GM23338 (cell line): ENCODE data around the gene PER1. TPM values are rescaled to one million over a fixed set of nuclear protein-coding genes. Genes with fewer than 3 reads are reported as not detected.

Experiments
- ATAC-seq: fragments of 200-7000 bp; cut with Tn5 transposase; 3 replicates; pipeline ENCODE4 v1.9.1; 2020
- DNase-seq: peaks from one replicate; pipeline ENCODE4 v3.0.0-alpha.2; 2015; ENCODE audit warnings: low spot score
- H2AFZ ChIP-seq: fragments of 200-600 bp; sonication (generic); 2 replicates; pipeline ENCODE4 v1.8.0; 2016; ENCODE audit warnings: antibody characterized with exemption, mild to moderate bottlenecking, moderate library complexity
- H3F3A ChIP-seq: fragments of 200-600 bp; sonication (generic); replicated peaks from 2 replicates; pipeline ENCODE4 v1.8.0; 2017; ENCODE audit warnings: antibody characterized with exemption, mixed run types, low read depth
- H3K27ac ChIP-seq: fragments of 200-600 bp; sonication (generic); 2 replicates; pipeline ENCODE4 v1.6.1; 2016; ENCODE audit warnings: low read depth
- H3K27me3 ChIP-seq: fragments of 200-600 bp; sonication (generic); 2 replicates; pipeline ENCODE4 v1.8.0; 2016; ENCODE audit warnings: mild to moderate bottlenecking, mixed run types, moderate library complexity; ENCODE audit not compliant: insufficient read depth
- H3K36me3 ChIP-seq: fragments of 200-600 bp; sonication (generic); 2 replicates; pipeline ENCODE4 v1.8.0; 2016; ENCODE audit warnings: mild to moderate bottlenecking; ENCODE audit not compliant: insufficient read depth
- H3K4me1 ChIP-seq: fragments of 200-600 bp; sonication (generic); 2 replicates; pipeline ENCODE4 v1.8.0; 2016; ENCODE audit warnings: mild to moderate bottlenecking, moderate library complexity; ENCODE audit not compliant: insufficient read depth
- H3K4me2 ChIP-seq: fragments of 200-600 bp; sonication (generic); 2 replicates; pipeline ENCODE4 v1.7.1; 2017; ENCODE audit warnings: mixed run types
- H3K4me3 ChIP-seq: fragments of 200-600 bp; sonication (generic); 2 replicates; pipeline ENCODE4 v1.6.1; 2016; ENCODE audit warnings: mixed run types
- H3K79me2 ChIP-seq: fragments of 200-600 bp; sonication (generic); replicated peaks from 2 replicates; pipeline ENCODE4 v1.8.0; 2017; ENCODE audit warnings: mild to moderate bottlenecking; ENCODE audit not compliant: insufficient read depth
- H3K9me2 ChIP-seq: fragments of 200-600 bp; sonication (generic); 2 replicates; pipeline ENCODE4 v1.8.0; 2017; ENCODE audit not compliant: insufficient read depth
- H4K20me1 ChIP-seq: fragments of 200-600 bp; sonication (generic); replicated peaks from 2 replicates; pipeline ENCODE4 v1.8.0; 2017; ENCODE audit warnings: mild to moderate bottlenecking; ENCODE audit not compliant: insufficient read depth
- H3K27ac Mint-ChIP-seq: 2 replicates; pipeline ENCODE4 v1.8.0; 2020; ENCODE audit warnings: inconsistent platforms, mild to moderate bottlenecking, moderate library complexity, mixed read lengths
- H3K27me3 Mint-ChIP-seq: 3 replicates; pipeline ENCODE4 v1.8.0; 2022; ENCODE audit warnings: low read depth, mild to moderate bottlenecking, moderate library complexity, mixed read lengths, inconsistent platforms; ENCODE audit not compliant: insufficient read depth, poor library complexity
- H3K36me3 Mint-ChIP-seq: 3 replicates; pipeline ENCODE4 v1.8.0; 2021; ENCODE audit warnings: low read depth, mild to moderate bottlenecking, inconsistent platforms, moderate library complexity, mixed read lengths
- H3K4me1 Mint-ChIP-seq: 3 replicates; pipeline ENCODE4 v1.8.0; 2020; ENCODE audit warnings: mild to moderate bottlenecking, inconsistent platforms, mixed read lengths
- H3K4me3 Mint-ChIP-seq: 3 replicates; pipeline ENCODE4 v1.8.0; 2021; ENCODE audit warnings: moderate library complexity, mild to moderate bottlenecking, inconsistent platforms, mixed read lengths
- H3K9me3 Mint-ChIP-seq: 3 replicates; pipeline ENCODE4 v1.8.0; 2020; ENCODE audit warnings: moderate library complexity, mild to moderate bottlenecking, inconsistent platforms, mixed read lengths
- CTCF ChIP-seq, 2 experiments: fragments of 200-600 bp in 1 of 2; sonication (generic) in 1 of 2; conservative IDR thresholded peaks; 2 replicates each; pipeline versions ENCODE4 v1.5.1 to v1.6.1; 2016 to 2017; ENCODE audit warnings: antibody characterized with exemption in 2 of 2, low read depth in 2 of 2, mild to moderate bottlenecking in 2 of 2, moderate library complexity in 1 of 2
- EZH2 ChIP-seq: fragments of 200-600 bp; sonication (generic); IDR thresholded peaks from one replicate; pipeline ENCODE4 v1.8.0; 2017; ENCODE audit warnings: antibody characterized with exemption, mild to moderate bottlenecking, low read depth; ENCODE audit not compliant: unreplicated experiment
- EZH2phosphoT487 ChIP-seq: fragments of 200-600 bp; sonication (generic); IDR thresholded peaks from one replicate; pipeline ENCODE4 v1.8.1; 2018; ENCODE audit warnings: antibody characterized with exemption; ENCODE audit not compliant: unreplicated experiment
- POLR2AphosphoS5 ChIP-seq: IDR thresholded peaks from 2 replicates; pipeline ENCODE4 v1.6.1; 2016; ENCODE audit warnings: antibody characterized with exemption, low read depth
- REST ChIP-seq: IDR thresholded peaks from one replicate; pipeline ENCODE4 v1.6.1; 2018; ENCODE audit warnings: antibody characterized with exemption; ENCODE audit not compliant: unreplicated experiment
- ZNF331 ChIP-seq: fragments of 250-450 bp; sonication (Bioruptor Pico); IDR thresholded peaks from 2 replicates; pipeline ENCODE4 v1.5.0; 2020; ENCODE audit warnings: low read depth, mild to moderate bottlenecking, moderate library complexity
- polyA plus RNA-seq: library from polyadenylated mRNA; unstranded; fragments of >200 nt; fragmentation: Nextera tagmentation; extraction: Ambion mirVana; gene quantifications from 2 replicates; pipeline ENCODE4 v1.2.1, GENCODE V29; 2016
- total RNA-seq: library from RNA; depleted of rRNA; stranded (reverse); fragments of >200 nt; shearing (Covaris generic); gene quantifications from 2 replicates; pipeline ENCODE4 v1.2.3, GENCODE V29; 2014

PER1 gene
- total and polyA plus RNA-seq, 2 experiments from 2014 or later, result 12.2 to 36.1 TPM

DNA sequence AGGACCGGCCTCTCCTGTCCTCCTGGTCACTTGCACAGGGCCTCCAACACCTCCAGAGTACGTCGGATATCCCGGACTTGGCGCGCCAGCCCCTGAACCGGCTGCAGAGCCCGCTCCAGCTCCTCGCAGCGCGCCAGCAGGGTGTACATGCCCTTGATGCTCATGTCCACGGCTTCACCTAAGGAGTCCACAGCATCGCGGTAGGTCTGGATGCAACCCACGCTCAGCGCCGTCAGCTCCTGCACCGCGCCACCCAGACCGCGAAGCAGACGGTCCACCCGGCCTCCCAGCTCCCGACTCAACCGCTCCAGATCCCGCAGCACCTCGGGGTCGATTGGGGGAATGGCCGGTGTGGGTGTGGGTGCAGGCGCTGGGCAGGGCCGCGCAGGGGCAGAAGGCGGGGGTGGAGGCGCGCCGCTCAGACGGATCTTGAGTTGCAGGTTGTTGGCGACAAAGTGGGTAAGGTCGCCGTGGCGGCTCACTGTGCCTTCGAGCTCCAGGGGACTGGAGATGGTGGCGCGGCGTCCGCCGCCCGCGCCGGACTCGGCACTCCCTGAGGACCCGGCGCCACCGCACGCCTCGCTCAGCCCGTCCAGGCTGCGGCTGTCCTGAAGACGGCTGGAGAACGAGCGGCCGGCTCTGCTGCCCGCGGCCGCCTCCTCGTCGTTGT, 37.0 kb upstream of the PER1 start (continued):
- TF ChIP-seq EZH2, result no peak

DNA sequence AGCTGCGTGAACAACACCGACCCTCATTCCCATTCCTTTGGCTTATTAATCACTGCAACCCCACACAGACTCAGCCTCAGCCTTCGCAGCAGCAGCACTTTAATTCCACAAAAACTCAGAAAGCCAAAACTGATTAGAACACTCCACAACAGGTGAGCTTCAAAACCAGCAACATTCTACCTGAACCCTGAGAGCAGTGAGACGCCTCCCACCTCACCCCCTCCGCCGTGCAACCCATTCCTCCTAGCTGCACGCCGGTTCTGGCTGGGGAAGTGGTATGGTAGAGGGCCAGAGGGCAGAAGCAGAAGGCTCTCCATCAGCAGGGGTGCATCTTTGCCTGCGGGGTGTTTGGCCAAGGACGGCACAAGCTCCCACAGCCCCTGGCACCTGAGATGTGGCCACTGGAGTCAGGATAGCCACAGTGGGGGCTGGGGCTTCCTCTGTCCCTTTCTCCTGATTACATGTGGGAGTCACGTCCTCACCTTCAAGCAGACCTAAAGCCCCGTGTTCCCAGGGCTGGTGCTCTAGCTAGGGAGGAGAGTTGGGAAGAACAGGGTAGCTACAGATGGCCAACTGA, 36.1 kb upstream of the PER1 start:
- H4K20me1 ChIP-seq, result no peaks in the 10 kb centered on the region
- TF ChIP-seq REST (no peak), ZNF331 (no peak), POLR2AphosphoS5 (no peak), EZH2phosphoT487 (no peak), CTCF (conservative IDR thresholded peaks at IDR 0.05; ENCODE audit: low read depth in 2 of 2) (no peak)
- H3K27me3 ChIP-seq, result peaks cover 13% of the 10 kb centered on the region
- DNase-seq, result no peak
- no peaks in the 10 kb centered on the region for H3K36me3 ChIP-seq
- no peaks in the 10 kb centered on the region for H3K79me2 ChIP-seq
- H3K4me3 ChIP-seq, result peak overlapping the region; percentile 100
- H3K9me3 Mint-ChIP-seq, result no peaks in the 10 kb centered on the region; the same call in 2 of the 3 replicates
- H3K4me2 ChIP-seq, result peak overlapping the region; percentile 35
- H3K27ac ChIP-seq, result no peak overlapping the region
- H3F3A ChIP-seq, result peaks cover 15% of the 10 kb centered on the region
- no peaks in the 10 kb centered on the region; the same call in 2 of the 3 replicates for H3K36me3 Mint-ChIP-seq
- peaks cover 9% of the 10 kb centered on the region for H3K4me1 ChIP-seq
- no peak overlapping the region for H2AFZ ChIP-seq
- no peak for ATAC-seq
- H3K27ac Mint-ChIP-seq, result no peak overlapping the region
- no peak overlapping the region for H3K4me3 Mint-ChIP-seq
- H3K27me3 Mint-ChIP-seq, result peaks cover 18% of the 10 kb centered on the region
- H3K4me1 Mint-ChIP-seq, result peaks cover 11% of the 10 kb centered on the region
- no peaks in the 10 kb centered on the region for H3K9me2 ChIP-seq
